Panc1 (cell line): Measurements from ENCODE around the gene B3GNT3. TPM values are rescaled to one million over a fixed set of nuclear protein-coding genes. Genes with fewer than 3 reads are reported as not detected.

Experiments used
- ATAC-seq: fragments of 200-7000 bp; cut with Tn5 transposase; 2 replicates; pipeline ENCODE4 v1.9.1; 2020; ENCODE audit warnings: mild to moderate bottlenecking, moderate library complexity
- BruUV-seq: library from RNA; stranded (reverse); fragments of 400-500 nt; replicated peaks from 2 replicates; lab custom pipeline; 2021; lab: Mats Ljungman, UMichigan
- CTCF ChIA-PET: fragments of 300-600 bp; sonication (Branson Sonifier 250); formaldehyde crosslinking; loops from one replicate; lab custom pipeline; 2022; ENCODE audit warnings: antibody characterized with exemption; lab: Charles Lee
- POLR2A ChIA-PET: fragments of 300-600 bp; sonication (Branson Sonifier 250); formaldehyde crosslinking; loops from one replicate; lab custom pipeline; 2022; ENCODE audit warnings: antibody characterized with exemption; lab: Charles Lee
- DNase-seq: peaks from one replicate; pipeline ENCODE4 v3.0.0-alpha.2; 2010; ENCODE audit warnings: low read depth, low spot score
- H3K27ac ChIP-seq: 2 replicates; pipeline ENCODE4 v1.5.1; 2011; ENCODE audit warnings: mild to moderate bottlenecking, low read length, inconsistent platforms
- H3K27me3 ChIP-seq: fragments of 200-500 bp; sonication (Bioruptor generic); 2 replicates; pipeline ENCODE4 v1.6.0; 2014; ENCODE audit warnings: low read length, inconsistent platforms; ENCODE audit not compliant: control insufficient read depth, insufficient read depth
- H3K36me3 ChIP-seq: fragments of 200-500 bp; sonication (Bioruptor generic); 2 replicates; pipeline ENCODE4 v1.5.1; 2014; ENCODE audit warnings: inconsistent platforms, mild to moderate bottlenecking, low read length, moderate library complexity; ENCODE audit not compliant: control insufficient read depth, insufficient read depth
- H3K4me1 ChIP-seq: 2 replicates; pipeline ENCODE4 v1.5.1; 2011; ENCODE audit warnings: inconsistent platforms, mild to moderate bottlenecking, low read length, moderate library complexity; ENCODE audit not compliant: control insufficient read depth, insufficient read depth
- H3K4me3 ChIP-seq, 2 experiments: 2 replicates each; pipeline ENCODE4 v1.5.1; 2011 to 2012; ENCODE audit warnings: low read depth in 2 of 2, low read length in 2 of 2, mild to moderate bottlenecking in 2 of 2, inconsistent platforms in 1 of 2, moderate library complexity in 1 of 2
- H3K9me3 ChIP-seq: fragments of 200-500 bp; sonication (Bioruptor generic); 2 replicates; pipeline ENCODE4 v1.5.1; 2014; ENCODE audit warnings: low read depth, mild to moderate bottlenecking, inconsistent platforms, low read length, moderate library complexity; ENCODE audit not compliant: control insufficient read depth, insufficient read depth
- POLR2AphosphoS5 ChIP-seq: IDR thresholded peaks from 2 replicates; pipeline ENCODE4 v1.6.1; 2012; ENCODE audit warnings: mild to moderate bottlenecking, low read depth, low read length, moderate library complexity
- SIN3A ChIP-seq: IDR thresholded peaks from 2 replicates; pipeline ENCODE4 v1.6.1; 2012; ENCODE audit warnings: low read depth, mild to moderate bottlenecking, low read length, moderate library complexity, borderline replicate concordance; ENCODE audit not compliant: insufficient read depth
- TCF7L2 ChIP-seq: IDR thresholded peaks from 2 replicates; pipeline ENCODE4 v1.6.1; 2011; ENCODE audit warnings: mild to moderate bottlenecking, low read depth, low read length, inconsistent platforms
- in situ Hi-C: cut with HindIII; loops from 2 replicates; pipeline ENCODE4 v1.10.0; 2016; ENCODE audit warnings: low sequenced_read_pairs, low pct_unique_long_range_greater_than_20kb
- intact Hi-C: fragments of 100-400 bp; cut with micrococcal nuclease; formaldehyde crosslinking; loops from one replicate; pipeline ENCODE4 v1.10.0; 2022; ENCODE audit not compliant: unreplicated experiment
- total RNA-seq: library from RNA; stranded (reverse); gene quantifications from one replicate; pipeline ENCODE4 v1.2.1, GENCODE V29; 2021; ENCODE audit not compliant: unreplicated experiment
- TF ChIP-seq, protein P1 (sequence below): fragments of 450-650 bp; IDR thresholded peaks from 2 replicates; pipeline ENCODE4 v1.5.1; 2017; ENCODE audit warnings: mild to moderate bottlenecking
- TF ChIP-seq, protein P2 (sequence below), 2 experiments: IDR thresholded peaks; 2 replicates each; pipeline ENCODE4 v1.6.1; 2011 to 2012; ENCODE audit warnings: low read depth in 2 of 2, control low read depth in 1 of 2, low read length in 1 of 2, mild to moderate bottlenecking in 1 of 2, moderate library complexity in 1 of 2; ENCODE audit not compliant: insufficient read depth in 1 of 2

Gene B3GNT3
- total RNA-seq, 1 experiment from 2014 or later = 0.67 TPM

DNA sequence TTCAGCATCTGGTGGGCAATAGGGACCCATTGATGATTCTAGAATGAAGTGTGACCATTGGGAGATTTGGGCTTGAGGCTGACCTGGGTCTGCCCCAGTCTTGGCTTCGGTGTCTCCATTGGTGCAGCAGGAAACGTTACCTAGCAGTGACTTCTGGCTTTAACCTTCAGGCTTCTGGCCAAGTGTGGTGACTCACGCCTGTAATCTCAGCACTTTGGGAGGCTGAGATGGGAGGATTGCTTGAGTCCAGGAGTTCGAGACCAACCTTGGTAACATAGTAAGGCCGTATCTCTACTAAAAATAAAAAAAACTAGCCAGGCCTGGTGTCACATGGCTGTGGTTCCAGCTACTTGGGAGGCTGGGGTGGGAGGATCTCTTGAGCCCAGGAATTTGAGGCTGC is 36.4 kb upstream of the B3GNT3 start:
- peaks cover 8% of the 10 kb centered on the region for H3K4me1 ChIP-seq
- no TSS peak for BruUV-seq
- H3K27ac ChIP-seq = no peak overlapping the region
- intact Hi-C loops (no loop called here), in situ Hi-C loops (no loop called here)
- H3K27me3 ChIP-seq = no peaks in the 10 kb centered on the region
- no peaks in the 10 kb centered on the region for H3K9me3 ChIP-seq
- DNase-seq (no peak), ATAC-seq (no peak)
- no peak for TF ChIP-seq TCF7L2
- TF ChIP-seq, protein P1, sequence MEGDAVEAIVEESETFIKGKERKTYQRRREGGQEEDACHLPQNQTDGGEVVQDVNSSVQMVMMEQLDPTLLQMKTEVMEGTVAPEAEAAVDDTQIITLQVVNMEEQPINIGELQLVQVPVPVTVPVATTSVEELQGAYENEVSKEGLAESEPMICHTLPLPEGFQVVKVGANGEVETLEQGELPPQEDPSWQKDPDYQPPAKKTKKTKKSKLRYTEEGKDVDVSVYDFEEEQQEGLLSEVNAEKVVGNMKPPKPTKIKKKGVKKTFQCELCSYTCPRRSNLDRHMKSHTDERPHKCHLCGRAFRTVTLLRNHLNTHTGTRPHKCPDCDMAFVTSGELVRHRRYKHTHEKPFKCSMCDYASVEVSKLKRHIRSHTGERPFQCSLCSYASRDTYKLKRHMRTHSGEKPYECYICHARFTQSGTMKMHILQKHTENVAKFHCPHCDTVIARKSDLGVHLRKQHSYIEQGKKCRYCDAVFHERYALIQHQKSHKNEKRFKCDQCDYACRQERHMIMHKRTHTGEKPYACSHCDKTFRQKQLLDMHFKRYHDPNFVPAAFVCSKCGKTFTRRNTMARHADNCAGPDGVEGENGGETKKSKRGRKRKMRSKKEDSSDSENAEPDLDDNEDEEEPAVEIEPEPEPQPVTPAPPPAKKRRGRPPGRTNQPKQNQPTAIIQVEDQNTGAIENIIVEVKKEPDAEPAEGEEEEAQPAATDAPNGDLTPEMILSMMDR = no peak
- H3K36me3 ChIP-seq = no peaks in the 10 kb centered on the region
- POLR2A ChIA-PET = no interaction called here
- no peak overlapping the region for H3K4me3 ChIP-seq
- CTCF ChIA-PET = interaction anchor here (0.6 kb wide), 1 partner anchor 150 kb away, joined by 6 read pairs; no protein-coding TSS in a partner anchor

DNA sequence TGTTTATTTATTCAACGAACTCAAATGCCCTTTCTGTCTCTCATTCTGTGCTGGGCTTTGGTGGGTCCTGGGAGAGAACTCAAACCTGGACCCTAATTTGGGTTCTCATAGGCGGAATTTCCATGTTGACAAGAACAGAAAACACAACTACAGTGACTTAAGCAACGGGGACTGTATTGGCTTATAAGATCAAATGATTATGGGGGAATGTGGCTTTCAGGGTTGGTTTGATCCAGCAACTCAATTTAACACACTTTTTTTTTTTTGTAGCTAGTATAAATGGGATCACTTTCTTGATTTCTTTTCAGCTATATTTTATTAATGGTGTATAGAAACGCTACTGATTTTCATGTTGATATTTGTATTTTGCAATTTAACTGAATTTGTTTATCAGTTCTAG is 33.8 kb upstream of the B3GNT3 start:
- intact Hi-C loops (no loop called here), in situ Hi-C loops (no loop called here)
- no peak for ATAC-seq
- Histone ChIP-seq H3K4me1 (peaks cover 4% of the 10 kb centered on the region), H3K27me3 (no peaks in the 10 kb centered on the region), H3K36me3 (no peaks in the 10 kb centered on the region), H3K9me3 (no peaks in the 10 kb centered on the region), H3K4me3 (no peak overlapping the region), H3K27ac (no peak overlapping the region)
- no peak for DNase-seq
- CTCF ChIA-PET = no interaction called here
- POLR2A ChIA-PET = no interaction called here
- no peak for TF ChIP-seq POLR2AphosphoS5
- no peak for TF ChIP-seq TCF7L2
- TF ChIP-seq, protein P2, sequence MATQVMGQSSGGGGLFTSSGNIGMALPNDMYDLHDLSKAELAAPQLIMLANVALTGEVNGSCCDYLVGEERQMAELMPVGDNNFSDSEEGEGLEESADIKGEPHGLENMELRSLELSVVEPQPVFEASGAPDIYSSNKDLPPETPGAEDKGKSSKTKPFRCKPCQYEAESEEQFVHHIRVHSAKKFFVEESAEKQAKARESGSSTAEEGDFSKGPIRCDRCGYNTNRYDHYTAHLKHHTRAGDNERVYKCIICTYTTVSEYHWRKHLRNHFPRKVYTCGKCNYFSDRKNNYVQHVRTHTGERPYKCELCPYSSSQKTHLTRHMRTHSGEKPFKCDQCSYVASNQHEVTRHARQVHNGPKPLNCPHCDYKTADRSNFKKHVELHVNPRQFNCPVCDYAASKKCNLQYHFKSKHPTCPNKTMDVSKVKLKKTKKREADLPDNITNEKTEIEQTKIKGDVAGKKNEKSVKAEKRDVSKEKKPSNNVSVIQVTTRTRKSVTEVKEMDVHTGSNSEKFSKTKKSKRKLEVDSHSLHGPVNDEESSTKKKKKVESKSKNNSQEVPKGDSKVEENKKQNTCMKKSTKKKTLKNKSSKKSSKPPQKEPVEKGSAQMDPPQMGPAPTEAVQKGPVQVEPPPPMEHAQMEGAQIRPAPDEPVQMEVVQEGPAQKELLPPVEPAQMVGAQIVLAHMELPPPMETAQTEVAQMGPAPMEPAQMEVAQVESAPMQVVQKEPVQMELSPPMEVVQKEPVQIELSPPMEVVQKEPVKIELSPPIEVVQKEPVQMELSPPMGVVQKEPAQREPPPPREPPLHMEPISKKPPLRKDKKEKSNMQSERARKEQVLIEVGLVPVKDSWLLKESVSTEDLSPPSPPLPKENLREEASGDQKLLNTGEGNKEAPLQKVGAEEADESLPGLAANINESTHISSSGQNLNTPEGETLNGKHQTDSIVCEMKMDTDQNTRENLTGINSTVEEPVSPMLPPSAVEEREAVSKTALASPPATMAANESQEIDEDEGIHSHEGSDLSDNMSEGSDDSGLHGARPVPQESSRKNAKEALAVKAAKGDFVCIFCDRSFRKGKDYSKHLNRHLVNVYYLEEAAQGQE (IDR thresholded peaks at IDR 0.05; ENCODE audit: insufficient read depth in 1 of 2, low read depth in 2 of 2, low read length in 1 of 2) = no peak
- no peak for TF ChIP-seq SIN3A
- TF ChIP-seq, protein P1 = no peak
- no TSS peak for BruUV-seq
